Caki2 (cell line): ENCODE data around the gene LDLRAD1. TPM values are rescaled to one million over a fixed set of nuclear protein-coding genes. Genes with fewer than 3 reads are reported as not detected.
"Not testable (repeated sequence)": the region's sequence is repeated elsewhere in the genome, so short reads cannot be mapped to it uniquely, and the experiment has no call there.

ENCODE experiments used
- DNase-seq: peaks from one replicate; pipeline ENCODE4 v3.0.0-alpha.2; 2015; ENCODE audit warnings: low read depth
- in situ Hi-C: cut with HindIII; loops from 2 replicates; pipeline ENCODE4 v1.10.0; 2016; ENCODE audit warnings: low sequenced_read_pairs, low pct_unique_long_range_greater_than_20kb, mixed read lengths
- total RNA-seq: library from RNA; depleted of rRNA; stranded (reverse); fragments of >200 nt; shearing (Covaris generic); gene quantifications from 2 replicates; pipeline ENCODE4 v1.2.3, GENCODE V29; 2014; ENCODE audit warnings: low replicate concordance

LDLRAD1 gene
- total RNA-seq, 1 experiment from 2014 or later = not detected

DNA sequence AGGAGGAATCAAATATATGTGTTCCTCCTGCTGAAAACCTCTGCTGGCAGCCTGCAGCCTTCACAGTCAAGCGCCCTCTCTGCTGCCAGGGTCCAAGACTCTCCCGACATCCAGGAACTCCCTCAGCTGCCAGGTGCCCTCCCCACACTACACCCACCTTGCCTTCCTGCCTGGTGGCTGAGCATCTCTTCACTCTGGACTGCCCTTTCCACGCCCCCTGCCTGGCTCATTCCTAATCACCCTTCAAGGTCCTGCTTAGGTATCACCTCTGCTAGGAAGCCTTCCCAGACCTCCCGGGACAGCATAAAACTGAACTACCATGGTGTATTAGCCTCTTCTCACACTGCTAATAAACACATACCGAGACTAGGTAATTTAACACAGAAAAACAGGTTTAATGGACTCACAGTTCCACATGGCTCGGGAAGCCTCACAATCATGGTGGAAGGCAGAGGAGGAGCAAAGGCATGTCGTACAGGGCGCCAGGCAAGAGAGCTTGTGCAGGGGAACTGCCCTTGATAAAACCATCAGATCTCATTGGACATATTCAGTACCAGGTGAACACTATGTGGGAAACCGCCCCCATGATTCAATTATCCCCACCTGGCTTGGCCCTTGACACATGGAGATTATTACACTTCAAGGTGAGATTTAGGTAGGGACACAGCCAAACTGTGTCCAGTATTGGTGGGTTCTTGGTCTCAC lies 15.3 kb downstream of the LDLRAD1 start:
- DNase-seq = no peak
- in situ Hi-C loops = no loop called here

GRCh38 chr1:54001591-54001990 lies 16.4 kb downstream of the LDLRAD1 start:
- in situ Hi-C loops = no loop called here
- DNase-seq = no peak

DNA sequence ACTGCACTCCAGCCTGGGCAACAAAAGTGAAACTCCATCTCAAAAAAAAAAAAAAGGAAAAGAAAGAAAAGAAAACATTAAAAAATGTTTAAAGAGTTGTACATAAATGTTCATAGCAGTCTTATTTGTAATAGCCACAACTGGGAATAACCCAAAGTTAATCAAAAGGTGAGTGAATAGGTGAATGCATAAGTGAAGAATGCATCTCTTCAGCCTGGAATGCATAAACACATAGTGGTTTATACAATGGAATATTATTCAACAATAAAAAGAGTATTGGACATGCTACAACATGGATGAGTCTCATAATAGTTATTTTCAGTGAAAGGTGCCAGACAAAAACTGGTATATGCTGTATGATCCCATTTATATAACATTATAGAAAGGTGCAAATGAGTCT lies 18.1 kb downstream of the LDLRAD1 start:
- in situ Hi-C loops = no loop called here
- DNase-seq = no peak

- in situ Hi-C loops = no loop called here
- DNase-seq = no peak
Measured at GRCh38 chr1:53998223-53998622, 19.8 kb downstream of the LDLRAD1 start.

GRCh38 chr1:53995683-53996082 lies 22.3 kb downstream of the LDLRAD1 start:
- in situ Hi-C loops = no loop called here
- DNase-seq = no peak

DNA sequence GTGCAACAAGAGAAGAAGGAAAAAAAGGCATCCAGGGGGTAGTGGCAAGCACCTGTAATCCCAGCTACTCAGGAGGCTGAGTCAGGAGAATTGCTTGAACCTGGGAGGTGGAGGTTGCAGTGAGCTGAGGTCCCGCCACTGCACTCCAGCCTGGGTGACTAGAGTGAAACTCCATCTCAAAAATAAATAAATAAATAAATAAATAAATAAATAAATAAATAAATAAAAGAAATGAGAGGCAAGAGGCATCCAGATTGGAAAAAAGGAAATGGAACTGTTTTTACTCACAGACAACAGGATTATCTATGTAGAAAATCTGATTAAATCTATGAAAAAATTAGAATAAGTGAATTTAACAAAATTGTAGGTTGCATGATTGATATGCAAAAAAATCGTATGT lies 23.5 kb downstream of the LDLRAD1 start:
- DNase-seq, in situ Hi-C loops: not testable (repeated sequence)

- in situ Hi-C loops = no loop called here
- DNase-seq = no peak
Measured at GRCh38 chr1:53992085-53992874, 25.7 kb downstream of the LDLRAD1 start.

DNA sequence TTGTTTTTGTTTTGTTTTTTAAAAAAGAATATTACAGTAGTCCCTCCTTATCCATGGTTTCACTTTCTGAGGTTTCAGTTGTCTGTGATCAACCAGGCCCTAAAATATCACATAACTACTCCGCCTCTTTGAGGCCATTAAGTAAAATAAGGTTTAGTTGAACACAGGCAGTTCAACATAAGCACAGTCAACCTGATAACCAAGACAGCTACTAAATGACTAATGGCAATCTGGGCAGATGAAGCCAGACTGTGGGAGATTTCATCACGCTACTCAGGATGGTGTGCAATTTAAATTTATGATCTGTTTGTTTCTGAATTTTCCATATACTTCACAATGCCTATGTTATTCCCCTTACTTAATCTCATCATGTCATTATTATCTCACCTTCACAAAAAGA lies 30.1 kb downstream of the LDLRAD1 start:
- in situ Hi-C loops = no loop called here
- no peak for DNase-seq

DNA sequence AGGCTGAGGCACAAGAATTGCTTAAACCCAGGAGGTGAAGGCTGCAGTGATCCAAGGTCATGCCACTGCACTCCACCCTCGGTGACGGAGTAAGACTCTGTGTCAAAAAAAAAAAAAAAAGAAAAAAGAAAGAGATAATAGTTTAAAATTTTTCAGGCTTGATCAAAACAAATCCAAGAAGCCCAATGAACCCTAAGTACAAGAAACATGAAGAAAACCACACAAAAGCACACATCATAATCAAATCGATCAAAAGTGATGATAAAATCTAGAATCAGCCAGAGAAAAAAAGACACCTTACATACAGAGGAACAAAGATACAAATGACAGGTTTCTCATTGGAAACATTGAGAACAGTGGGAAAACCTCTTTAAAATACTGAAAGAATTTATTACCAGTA lies 31.5 kb downstream of the LDLRAD1 start:
- in situ Hi-C loops = no loop called here
- DNase-seq = no peak

GRCh38 chr1:53984726-53985125 lies 33.3 kb downstream of the LDLRAD1 start:
- DNase-seq = no peak
- in situ Hi-C loops = no loop called here

- no peak for DNase-seq
- in situ Hi-C loops = no loop called here
Measured at GRCh38 chr1:53982763-53983104, 35.3 kb downstream of the LDLRAD1 start.

- no peak for DNase-seq
- in situ Hi-C loops = no loop called here
Measured at GRCh38 chr1:53982034-53982762, 35.8 kb downstream of the LDLRAD1 start.

DNA sequence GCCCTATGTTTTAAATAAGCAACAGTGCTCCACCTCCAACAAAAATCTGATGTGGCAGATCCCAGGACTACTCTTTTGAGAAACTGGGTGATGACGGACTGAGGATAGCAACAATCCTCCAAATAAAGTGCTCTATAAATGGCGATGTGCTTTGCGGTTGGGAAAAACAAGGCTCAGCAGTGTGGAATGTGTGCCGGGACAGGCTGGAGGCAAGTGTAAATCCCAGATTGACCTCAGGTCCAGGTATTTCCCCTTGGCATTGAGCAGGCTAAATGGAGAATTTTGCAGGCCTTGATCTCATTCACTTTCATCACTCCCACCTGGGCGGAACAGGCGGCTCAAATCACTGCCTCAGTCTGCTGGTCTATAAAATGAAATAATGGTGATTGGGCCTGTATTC lies 36.8 kb downstream of the LDLRAD1 start:
- DNase-seq = no peak
- in situ Hi-C loops = no loop called here

DNA sequence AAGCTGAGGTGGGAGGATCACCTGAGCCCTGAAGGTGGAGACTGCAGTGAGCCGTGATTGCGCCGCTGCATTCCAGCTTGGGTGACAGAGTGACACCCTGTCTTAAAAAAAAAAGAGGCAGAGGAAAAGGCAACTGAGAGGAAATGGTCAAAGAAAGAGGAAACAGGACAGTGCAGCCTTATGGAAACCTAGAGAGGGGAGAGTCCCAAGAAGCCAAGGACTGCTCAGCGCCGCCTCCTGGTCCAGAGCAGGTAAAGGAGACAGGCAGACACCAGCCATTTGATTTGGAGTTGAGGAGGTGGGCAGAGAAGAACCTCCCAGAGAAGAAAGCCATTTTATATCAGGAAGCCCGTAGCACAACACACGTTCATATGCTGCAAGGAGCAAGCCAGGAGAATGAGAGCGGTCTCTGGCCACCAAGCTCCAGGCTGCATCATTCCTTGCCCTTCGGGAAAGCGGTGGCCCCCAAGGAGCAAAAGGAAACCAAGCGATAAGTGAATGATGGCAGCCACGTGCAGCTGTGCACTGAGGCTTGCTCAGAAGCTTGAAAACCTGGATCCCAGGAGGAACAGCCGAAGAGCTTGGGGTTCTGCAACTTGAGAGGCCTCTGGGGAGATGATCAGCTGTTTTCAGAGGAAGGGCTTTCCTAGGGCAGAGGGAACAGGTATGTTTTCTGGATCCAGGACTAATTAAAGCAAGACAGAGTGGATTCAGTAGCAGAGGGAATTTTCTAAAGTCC lies 38.1 kb downstream of the LDLRAD1 start:
- in situ Hi-C loops = no loop called here

GRCh38 chr1:53975861-53976260 lies 42.1 kb downstream of the LDLRAD1 start:
- in situ Hi-C loops = no loop called here
- no peak for DNase-seq

More for the DNA sequence above, 38.1 kb downstream of the LDLRAD1 start:
- DNase-seq = no peak

GRCh38 chr1:53971718-53972117 lies 46.3 kb downstream of the LDLRAD1 start:
- no peak for DNase-seq
- in situ Hi-C loops = no loop called here

- DNase-seq, in situ Hi-C loops: not testable (repeated sequence)
Measured at GRCh38 chr1:53969323-53969722, 48.7 kb downstream of the LDLRAD1 start.

DNA sequence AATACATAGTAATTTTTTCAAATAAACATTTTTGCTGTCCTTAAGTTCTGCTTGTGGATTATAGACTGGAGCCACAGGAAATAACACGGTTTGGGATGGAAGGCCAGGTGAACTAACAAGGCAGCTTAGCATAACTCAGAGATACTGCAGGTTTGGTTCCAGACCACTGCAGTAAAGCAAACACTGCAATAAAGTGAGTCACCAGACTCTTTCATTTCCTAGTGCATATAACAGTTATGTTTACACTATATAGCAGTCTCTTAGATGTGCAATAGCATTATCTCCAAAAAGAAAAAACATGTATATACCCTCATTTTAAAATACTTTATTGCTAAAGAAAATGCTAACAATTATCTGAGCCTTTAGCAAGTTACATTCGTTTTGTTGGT lies 49.9 kb downstream of the LDLRAD1 start:
- in situ Hi-C loops = no loop called here
- DNase-seq = peak; percentile 22
